ENCODE data around the gene OR13C8.

OR13C8 gene

DNA sequence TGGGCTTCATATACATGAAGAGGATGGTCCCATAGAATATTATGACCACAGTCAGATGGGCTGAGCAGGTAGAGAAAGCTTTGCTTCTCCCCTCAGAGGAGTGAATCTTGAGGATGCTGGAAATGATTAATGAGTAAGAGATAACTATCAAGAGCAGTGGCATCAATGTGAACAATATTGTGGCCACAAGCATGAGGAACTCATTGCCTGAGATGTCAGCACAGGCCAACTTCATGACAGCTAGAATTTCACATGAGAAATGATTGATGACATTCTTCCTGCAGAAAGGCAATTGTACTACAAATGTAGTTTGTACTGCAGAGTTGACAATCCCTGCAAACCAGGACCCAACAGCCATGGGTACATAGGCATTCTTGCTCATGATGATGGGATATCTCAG, 48.5 kb downstream of the OR13C8 start:
- no peak for DNase-seq

DNA sequence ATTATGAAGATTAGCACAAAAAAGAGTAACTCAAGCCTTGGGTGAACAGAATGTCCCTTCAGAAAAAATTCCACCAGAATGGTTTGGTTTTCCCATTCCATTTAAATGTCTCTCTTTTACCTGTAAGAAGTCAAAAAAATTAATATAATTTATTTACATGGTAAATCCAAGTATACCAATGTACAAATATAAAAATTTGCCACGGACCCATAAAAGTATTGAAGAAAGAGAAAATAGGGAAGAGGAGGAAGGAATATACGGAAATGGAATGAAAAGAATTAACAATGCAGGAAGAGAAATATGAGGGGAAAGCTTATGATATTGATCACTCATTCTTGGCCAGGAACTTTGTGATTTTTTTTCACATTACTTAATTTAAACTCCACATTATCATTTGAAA, 49.1 kb downstream of the OR13C8 start, which contains the start of gene OR13C9:
Gene OR13C9, minus strand, starts transcription at position 101 of the 400 bp plus-strand sequence. Its CDS starts 0 bp downstream, at position 101.
- no peak for DNase-seq
